Calu3 (cell line): ENCODE measurements around the gene PAX5. TPM values are rescaled to one million over a fixed set of nuclear protein-coding genes. Genes with fewer than 3 reads are reported as not detected.

ENCODE experiments used
- BruUV-seq: library from RNA; stranded (reverse); fragments of 400-500 nt; replicated peaks from 2 replicates; lab custom pipeline; 2021; lab: Mats Ljungman, UMichigan
- CTCF ChIA-PET: fragments of 300-600 bp; sonication (Branson Sonifier 250); formaldehyde crosslinking; loops from one replicate; lab custom pipeline; 2022; ENCODE audit warnings: antibody characterized with exemption; lab: Charles Lee
- DNase-seq: peaks from one replicate; pipeline ENCODE4 v3.0.0; 2022
- H3K27ac Mint-ChIP-seq: one replicate; pipeline ENCODE4 v1.8.0; 2022; ENCODE audit warnings: mixed read lengths; ENCODE audit not compliant: unreplicated experiment
- H3K27me3 Mint-ChIP-seq: one replicate; pipeline ENCODE4 v1.8.0; 2022; ENCODE audit warnings: mixed read lengths; ENCODE audit not compliant: unreplicated experiment
- H3K36me3 Mint-ChIP-seq: one replicate; pipeline ENCODE4 v1.8.0; 2022; ENCODE audit warnings: mild to moderate bottlenecking, moderate library complexity, mixed read lengths; ENCODE audit not compliant: insufficient read depth, unreplicated experiment
- H3K4me1 Mint-ChIP-seq: one replicate; pipeline ENCODE4 v1.8.0; 2022; ENCODE audit warnings: mild to moderate bottlenecking, low read depth, mixed read lengths; ENCODE audit not compliant: unreplicated experiment
- H3K4me3 Mint-ChIP-seq: one replicate; pipeline ENCODE4 v1.8.0; 2022; ENCODE audit warnings: mild to moderate bottlenecking, low read depth, moderate library complexity, mixed read lengths; ENCODE audit not compliant: unreplicated experiment
- H3K9me3 Mint-ChIP-seq: one replicate; pipeline ENCODE4 v1.8.0; 2022; ENCODE audit warnings: low read depth, mixed read lengths; ENCODE audit not compliant: unreplicated experiment
- intact Hi-C: fragments of 100-400 bp; cut with micrococcal nuclease; formaldehyde crosslinking; loops from one replicate; pipeline ENCODE4 v1.10.0; 2022; ENCODE audit not compliant: unreplicated experiment
- total RNA-seq: library from RNA; stranded (reverse); gene quantifications from 2 replicates; pipeline ENCODE4 v1.2.3, GENCODE V29; 2022
- TF ChIP-seq, protein P1 (sequence below): fragments of 200-600 bp; IDR thresholded peaks from one replicate; pipeline ENCODE4 v1.8.0; 2022; ENCODE audit warnings: antibody characterized with exemption; ENCODE audit not compliant: unreplicated experiment

PAX5 gene
- total RNA-seq, 1 experiment from 2014 or later, result not detected

DNA sequence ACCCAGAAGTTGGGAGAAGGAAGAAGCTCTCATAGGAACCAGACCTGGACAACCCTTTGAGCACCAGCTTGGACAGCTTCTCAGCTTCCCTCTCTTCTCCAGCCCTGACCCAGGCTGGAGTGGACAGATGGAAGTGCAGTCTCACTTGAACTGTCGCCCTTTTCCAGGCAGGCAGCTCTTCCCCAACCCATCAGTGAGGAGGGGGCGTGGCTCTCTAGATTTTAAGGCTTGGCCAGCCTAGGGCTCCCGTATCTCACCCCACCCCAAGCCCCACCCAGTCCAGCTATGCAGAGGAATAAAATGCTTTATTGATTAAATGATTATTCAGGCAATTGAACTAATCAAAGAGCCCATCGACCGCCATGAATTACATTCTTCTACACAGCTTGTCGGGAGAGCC lies 2.2 kb downstream of the PAX5 start:
- Mint-ChIP-seq H3K4me3 (no peak overlapping the region), H3K4me1 (peaks cover 12% of the 10 kb centered on the region), H3K36me3 (peaks cover 9% of the 10 kb centered on the region), H3K27ac (no peak overlapping the region), H3K27me3 (peaks cover 37% of the 10 kb centered on the region), H3K9me3 (no peaks in the 10 kb centered on the region)
- no TSS peak for BruUV-seq
- DNase-seq, result no peak
- TF ChIP-seq, protein P1, sequence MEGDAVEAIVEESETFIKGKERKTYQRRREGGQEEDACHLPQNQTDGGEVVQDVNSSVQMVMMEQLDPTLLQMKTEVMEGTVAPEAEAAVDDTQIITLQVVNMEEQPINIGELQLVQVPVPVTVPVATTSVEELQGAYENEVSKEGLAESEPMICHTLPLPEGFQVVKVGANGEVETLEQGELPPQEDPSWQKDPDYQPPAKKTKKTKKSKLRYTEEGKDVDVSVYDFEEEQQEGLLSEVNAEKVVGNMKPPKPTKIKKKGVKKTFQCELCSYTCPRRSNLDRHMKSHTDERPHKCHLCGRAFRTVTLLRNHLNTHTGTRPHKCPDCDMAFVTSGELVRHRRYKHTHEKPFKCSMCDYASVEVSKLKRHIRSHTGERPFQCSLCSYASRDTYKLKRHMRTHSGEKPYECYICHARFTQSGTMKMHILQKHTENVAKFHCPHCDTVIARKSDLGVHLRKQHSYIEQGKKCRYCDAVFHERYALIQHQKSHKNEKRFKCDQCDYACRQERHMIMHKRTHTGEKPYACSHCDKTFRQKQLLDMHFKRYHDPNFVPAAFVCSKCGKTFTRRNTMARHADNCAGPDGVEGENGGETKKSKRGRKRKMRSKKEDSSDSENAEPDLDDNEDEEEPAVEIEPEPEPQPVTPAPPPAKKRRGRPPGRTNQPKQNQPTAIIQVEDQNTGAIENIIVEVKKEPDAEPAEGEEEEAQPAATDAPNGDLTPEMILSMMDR, result no peak
- intact Hi-C loops, result no loop called here
- CTCF ChIA-PET, result no interaction called here

DNA sequence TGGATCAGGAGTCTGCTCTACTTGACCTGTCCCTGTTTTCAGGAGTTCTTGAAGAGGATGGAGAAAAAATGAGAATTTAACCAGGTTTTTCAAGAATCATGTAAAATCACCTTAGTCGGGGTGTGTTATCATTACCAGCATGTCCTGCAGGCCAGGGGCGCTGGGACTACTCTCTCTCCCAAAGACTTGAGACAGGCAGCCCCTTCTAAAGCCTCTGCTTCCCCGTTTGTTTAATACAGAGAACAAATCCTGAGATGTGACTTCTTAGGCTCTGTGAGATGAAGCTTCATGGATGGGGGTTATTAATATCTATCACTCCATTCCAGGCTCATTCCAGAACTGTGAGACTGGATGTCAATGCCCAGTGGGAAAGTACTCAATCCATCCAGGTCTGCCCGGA lies 3.0 kb downstream of the PAX5 start:
- Mint-ChIP-seq H3K36me3 (peaks cover 9% of the 10 kb centered on the region), H3K27ac (no peak overlapping the region), H3K27me3 (peaks cover 34% of the 10 kb centered on the region), H3K4me3 (no peak overlapping the region), H3K4me1 (peaks cover 5% of the 10 kb centered on the region), H3K9me3 (no peaks in the 10 kb centered on the region)
- CTCF ChIA-PET, result no interaction called here
- intact Hi-C loops, result no loop called here
- DNase-seq, result no peak
- BruUV-seq, result no TSS peak
- TF ChIP-seq, protein P1, result no peak

DNA sequence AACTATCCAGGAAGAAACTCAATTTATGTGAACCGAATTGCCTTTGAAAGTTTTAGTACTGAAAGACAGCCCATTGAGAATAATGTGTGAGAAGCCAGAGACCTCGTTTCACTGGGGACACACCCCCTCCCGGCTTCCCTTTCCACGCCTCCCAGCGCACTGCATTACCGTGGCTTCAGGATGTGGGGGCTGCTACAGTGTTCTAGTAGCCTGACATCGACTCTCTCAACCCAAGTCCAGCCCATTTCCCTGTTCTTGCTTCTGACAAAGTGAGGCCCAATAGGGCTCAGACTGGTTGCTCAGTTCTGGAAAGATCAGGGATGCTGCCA lies 3.5 kb downstream of the PAX5 start:
- no TSS peak for BruUV-seq
- H3K27ac Mint-ChIP-seq, result no peak overlapping the region
- intact Hi-C loops, result no loop called here

DNA sequence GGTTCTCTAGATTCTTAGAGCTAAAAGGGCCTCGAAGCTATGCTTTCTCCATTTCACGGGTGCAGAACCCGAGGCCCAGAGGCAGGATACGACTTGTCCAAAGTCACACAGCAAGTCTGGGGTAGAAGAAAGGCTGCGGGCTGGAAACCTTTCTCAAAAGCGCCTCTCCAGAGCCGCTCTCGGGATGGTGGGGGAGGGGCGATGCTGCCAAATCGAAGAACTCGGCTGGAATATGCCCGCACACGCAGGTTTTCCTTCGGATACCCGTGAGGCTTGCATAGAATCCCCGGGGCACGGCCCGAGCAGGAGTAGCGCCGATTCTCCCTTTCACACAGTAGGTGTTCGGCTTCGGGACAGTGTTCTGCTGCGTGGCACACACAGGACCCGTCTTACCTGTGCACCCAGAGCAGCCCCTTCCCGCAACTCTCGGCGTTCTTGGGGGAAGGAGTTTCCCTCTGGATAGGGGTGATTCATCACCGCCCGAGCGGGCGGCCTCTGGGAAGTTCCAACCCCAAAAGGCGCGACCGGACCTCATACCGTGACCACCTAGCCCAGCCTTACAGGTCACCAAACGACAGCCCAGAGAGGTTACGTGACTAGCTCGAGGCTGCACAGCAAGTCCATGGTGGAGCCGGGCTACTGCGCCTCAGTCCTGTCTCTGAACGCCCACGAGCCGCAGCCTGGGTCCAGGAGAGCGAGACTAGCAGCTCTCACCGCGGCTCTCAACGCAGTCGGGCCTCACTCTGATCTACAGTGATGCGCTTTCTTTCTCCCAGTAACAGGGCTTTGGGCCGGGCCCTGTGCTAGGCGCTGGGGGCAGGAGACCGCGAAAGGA lies 4.1 kb downstream of the PAX5 start:
- Mint-ChIP-seq H3K27me3 (peaks cover 32% of the 10 kb centered on the region), H3K36me3 (peaks cover 4% of the 10 kb centered on the region), H3K27ac (no peak overlapping the region), H3K4me3 (no peak overlapping the region), H3K9me3 (no peaks in the 10 kb centered on the region), H3K4me1 (no peaks in the 10 kb centered on the region)
- TF ChIP-seq, protein P1, result no peak
- no TSS peak for BruUV-seq
- DNase-seq, result no peak
- CTCF ChIA-PET, result no interaction called here
- intact Hi-C loops, result no loop called here

More for the DNA sequence above, 3.5 kb downstream of the PAX5 start:
- Mint-ChIP-seq H3K36me3 (peaks cover 4% of the 10 kb centered on the region), H3K4me1 (peaks cover under 1% of the 10 kb centered on the region), H3K4me3 (no peak overlapping the region), H3K9me3 (no peaks in the 10 kb centered on the region), H3K27me3 (peaks cover 34% of the 10 kb centered on the region)
- TF ChIP-seq, protein P1, result no peak
- CTCF ChIA-PET, result no interaction called here
- no peak for DNase-seq
